Fibroblast of pulmonary artery (primary cell): ENCODE results near the gene ACTN3.
A peak's percentile ranks its signal among the peaks of the same experiment; 100 is the strongest.

ENCODE experiments used
- DNase-seq: peaks from one replicate; pipeline ENCODE4 v3.0.0-alpha.2; 2010; ENCODE audit warnings: low read depth
- H3K4me3 ChIP-seq: replicated peaks from 2 replicates; pipeline ENCODE4 v1.5.1; 2011; ENCODE audit warnings: low read depth, mild to moderate bottlenecking, control low read depth, low read length, moderate library complexity
- CTCF ChIP-seq: IDR thresholded peaks from 2 replicates; pipeline ENCODE4 v1.5.1; 2011; ENCODE audit warnings: mild to moderate bottlenecking, control low read depth, low read length, inconsistent platforms; ENCODE audit errors: missing control alignments

The ACTN3 gene

GRCh38 chr11:66546368-66546965, at the start of gene ACTN3:
Gene ACTN3, plus strand, starts transcription at chr11:66546903. Its CDS starts 35 bp downstream, at chr11:66546938.
- peak; percentile 19 for DNase-seq
- H3K4me3 ChIP-seq: peak within 1 kb of the TSS; percentile 72
- no peak for TF ChIP-seq CTCF

- H3K4me3 ChIP-seq: no peak overlapping the region
- no peak for DNase-seq
- TF ChIP-seq CTCF: no peak
Observed at GRCh38 chr11:66497206-66497605, 49.5 kb upstream of the ACTN3 start.

- no peak for TF ChIP-seq CTCF
- no peak overlapping the region for H3K4me3 ChIP-seq
- no peak for DNase-seq
Observed at GRCh38 chr11:66498506-66498905, 48.2 kb upstream of the ACTN3 start.

GRCh38 chr11:66505276-66505816, 41.4 kb upstream of the ACTN3 start:
- TF ChIP-seq CTCF: no peak
- no peak for DNase-seq
- H3K4me3 ChIP-seq: no peak overlapping the region

- no peak for DNase-seq
- H3K4me3 ChIP-seq: no peak overlapping the region
- no peak for TF ChIP-seq CTCF
Observed at GRCh38 chr11:66509131-66509561, 37.6 kb upstream of the ACTN3 start.

GRCh38 chr11:66510271-66510989, 36.3 kb upstream of the ACTN3 start, which contains the start of gene BBS1:
Gene BBS1, plus strand, starts transcription at chr11:66510635. Its CDS starts 25 bp downstream, at chr11:66510660.
- TF ChIP-seq CTCF: no peak
- peak; percentile 81 for DNase-seq

More at GRCh38 chr11:66510271-66510989, 36.3 kb upstream of the ACTN3 start, which contains the start of gene BBS1:
- H3K4me3 ChIP-seq: peak within 1 kb of the TSS; percentile 98
